ENCODE results near the gene KCNQ2. TPM values are rescaled to one million over a fixed set of nuclear protein-coding genes. Genes with fewer than 3 reads are reported as not detected.

KCNQ2 gene
- total RNA-seq, 2 donors from 2014 or later = 1.8 to 3.0 TPM

DNA sequence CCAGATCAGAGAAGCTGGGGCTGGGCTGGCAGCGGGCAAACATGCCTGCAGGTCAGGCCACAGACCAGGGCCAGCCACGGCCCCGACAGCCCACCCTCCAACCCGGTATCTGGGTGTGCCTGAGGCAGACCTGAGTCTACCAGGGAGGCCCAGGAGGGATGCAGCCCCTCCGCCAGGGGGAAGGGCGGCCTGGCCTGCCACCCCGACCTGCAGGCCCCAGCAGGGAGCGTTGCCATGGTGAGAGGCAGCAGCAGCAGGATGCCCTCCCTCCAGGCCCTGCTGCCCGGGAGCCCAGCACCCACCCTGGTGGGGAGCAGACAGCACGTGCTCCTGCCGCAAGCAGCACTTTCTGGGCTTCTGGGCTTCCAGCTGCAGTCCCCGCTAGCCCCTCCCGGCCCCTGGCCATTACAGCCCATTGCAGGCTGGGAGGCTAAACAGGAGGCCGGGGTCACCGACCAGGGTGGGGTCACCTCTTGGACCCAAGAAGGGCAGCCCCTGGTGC lies 30.3 kb upstream of the KCNQ2 start:
- 61% methylated on average over 11 of the region's 15 CpGs; no CpG with 5 or more reads in 1 of the 2 donors for WGBS, 2 donors
- Histone ChIP-seq H3K4me3 (no peak overlapping the region), H3K27me3 (peaks cover 0 to 5% of the 10 kb centered on the region in 2 donors), H3K9me3 (peaks cover 0 to 13% (median 0%) of the 10 kb centered on the region in 3 donors), H3K27ac (no peak overlapping the region), H3K4me1 (peaks cover 16% of the 10 kb centered on the region), H3K36me3 (replicated peaks in 1 of 2; ENCODE audit: insufficient read depth in 1 of 2, low read depth in 2 of 2) (no peaks in the 10 kb centered on the region)
- TF ChIP-seq, protein P1, sequence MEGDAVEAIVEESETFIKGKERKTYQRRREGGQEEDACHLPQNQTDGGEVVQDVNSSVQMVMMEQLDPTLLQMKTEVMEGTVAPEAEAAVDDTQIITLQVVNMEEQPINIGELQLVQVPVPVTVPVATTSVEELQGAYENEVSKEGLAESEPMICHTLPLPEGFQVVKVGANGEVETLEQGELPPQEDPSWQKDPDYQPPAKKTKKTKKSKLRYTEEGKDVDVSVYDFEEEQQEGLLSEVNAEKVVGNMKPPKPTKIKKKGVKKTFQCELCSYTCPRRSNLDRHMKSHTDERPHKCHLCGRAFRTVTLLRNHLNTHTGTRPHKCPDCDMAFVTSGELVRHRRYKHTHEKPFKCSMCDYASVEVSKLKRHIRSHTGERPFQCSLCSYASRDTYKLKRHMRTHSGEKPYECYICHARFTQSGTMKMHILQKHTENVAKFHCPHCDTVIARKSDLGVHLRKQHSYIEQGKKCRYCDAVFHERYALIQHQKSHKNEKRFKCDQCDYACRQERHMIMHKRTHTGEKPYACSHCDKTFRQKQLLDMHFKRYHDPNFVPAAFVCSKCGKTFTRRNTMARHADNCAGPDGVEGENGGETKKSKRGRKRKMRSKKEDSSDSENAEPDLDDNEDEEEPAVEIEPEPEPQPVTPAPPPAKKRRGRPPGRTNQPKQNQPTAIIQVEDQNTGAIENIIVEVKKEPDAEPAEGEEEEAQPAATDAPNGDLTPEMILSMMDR (IDR thresholded peaks at IDR 0.05) = no peak
- no peak for TF ChIP-seq POLR2A (IDR thresholded peaks at IDR 0.05)
- ATAC-seq (no peak), DNase-seq (peak in 1 of 4 donors; percentile 16)
- intact Hi-C loops (cut with DNase I) = no loop called here

DNA sequence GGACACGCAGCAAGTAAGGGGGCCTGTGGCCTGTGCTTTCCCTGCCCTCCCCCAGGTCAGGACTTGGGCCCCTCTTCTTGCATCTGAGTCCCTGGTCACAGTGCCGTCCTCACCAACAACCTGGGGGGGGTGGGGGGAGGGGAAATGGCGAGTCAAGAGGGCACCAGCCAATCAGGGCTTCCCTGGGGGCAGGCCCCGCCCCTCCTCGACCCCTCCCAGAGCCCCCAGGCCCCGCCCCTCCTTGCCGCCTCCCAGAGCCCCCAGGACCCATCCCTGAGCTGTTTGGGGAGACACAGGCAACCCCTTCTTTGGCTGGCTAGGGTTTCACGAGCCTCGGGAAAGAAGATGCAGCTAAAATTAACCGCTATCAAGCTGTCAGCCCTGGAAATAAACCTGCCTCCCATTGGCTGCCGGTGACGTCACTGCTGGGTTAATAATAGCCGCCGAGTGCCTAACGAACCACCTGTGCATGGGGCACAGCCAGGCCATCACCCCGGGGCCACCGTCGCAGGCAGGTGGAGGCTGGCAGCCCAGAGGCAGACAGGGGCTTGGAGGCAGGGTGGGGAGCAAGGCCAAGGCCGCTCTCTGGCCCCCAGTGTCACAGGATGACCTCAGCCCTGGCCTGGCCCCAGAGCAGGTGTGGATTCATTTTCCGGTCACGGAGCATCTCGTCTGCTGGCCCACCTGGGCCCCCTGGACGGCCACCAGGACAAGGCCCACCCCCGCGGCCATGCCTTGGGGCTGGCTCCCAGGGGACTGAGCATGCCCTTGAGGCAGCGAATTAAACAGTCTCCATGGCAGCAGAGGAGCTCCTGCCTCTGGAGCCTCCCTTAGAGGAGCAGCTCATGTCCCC lies 29.6 kb upstream of the KCNQ2 start:
- Histone ChIP-seq H3K4me1 (peaks cover 17% of the 10 kb centered on the region), H3K9me3 (peaks cover 0 to 13% (median 0%) of the 10 kb centered on the region in 3 donors), H3K36me3 (replicated peaks in 1 of 2; ENCODE audit: insufficient read depth in 1 of 2, low read depth in 2 of 2) (no peaks in the 10 kb centered on the region), H3K27ac (no peak overlapping the region), H3K27me3 (peaks cover 0 to 9% of the 10 kb centered on the region in 2 donors), H3K4me3 (no peak overlapping the region)
- no peak for TF ChIP-seq POLR2A (IDR thresholded peaks at IDR 0.05)
- TF ChIP-seq, protein P1 (IDR thresholded peaks at IDR 0.05) = no peak
- DNase-seq (peak in 3 of 4 donors; percentile 45 to 62 (median 58)), ATAC-seq (no peak)
- 16 to 30% methylated on average over 16 to 26 of the region's 26 CpGs for WGBS, 2 donors
- intact Hi-C loops (cut with DNase I) = no loop called here

DNA sequence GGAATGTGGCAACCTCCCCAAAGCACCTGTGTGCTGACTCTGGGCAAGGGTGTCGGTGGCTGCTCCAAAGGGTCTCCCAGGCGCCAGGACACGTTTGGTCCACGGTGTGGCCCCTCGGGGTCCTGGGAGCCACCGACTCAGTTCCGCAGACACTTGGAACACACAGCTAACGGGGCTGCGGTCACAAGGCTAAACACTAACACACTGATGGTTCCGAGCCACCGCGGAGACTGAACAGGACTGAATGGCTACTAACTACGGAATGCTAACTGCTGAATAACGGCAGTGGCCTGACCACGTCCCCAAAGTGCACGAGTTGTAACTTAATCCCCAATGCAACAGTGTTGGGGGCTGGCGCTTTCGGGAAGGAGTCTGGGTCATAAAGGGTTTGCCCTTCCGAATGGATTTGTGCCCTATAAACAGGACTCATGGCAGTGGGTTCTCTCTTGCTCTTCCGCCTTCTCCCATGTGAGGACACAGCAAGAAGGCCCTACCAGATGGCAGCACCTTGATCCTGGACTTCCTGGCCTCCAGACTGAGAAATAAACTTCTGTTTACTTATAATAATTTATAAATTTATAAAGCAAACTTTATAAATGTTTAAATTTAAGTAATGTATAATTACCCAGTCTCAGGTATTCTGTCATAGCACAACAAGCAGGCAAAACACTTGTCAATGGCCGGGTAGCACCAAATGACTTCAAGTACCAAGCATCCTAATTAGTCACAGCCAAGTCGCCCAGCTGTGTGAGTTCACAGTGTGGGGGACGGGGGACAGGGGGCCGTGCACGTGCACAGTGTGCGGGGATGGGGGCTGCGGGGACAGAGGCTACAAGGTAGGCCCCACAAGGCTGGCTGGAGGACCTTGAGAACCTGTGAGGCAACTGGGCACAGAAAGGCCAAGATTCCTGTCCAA lies 28.7 kb upstream of the KCNQ2 start:
- Histone ChIP-seq H3K4me3 (no peak overlapping the region), H3K36me3 (replicated peaks in 1 of 2; ENCODE audit: insufficient read depth in 1 of 2, low read depth in 2 of 2) (no peaks in the 10 kb centered on the region), H3K4me1 (peaks cover 26% of the 10 kb centered on the region), H3K9me3 (peaks cover 0 to 13% (median 0%) of the 10 kb centered on the region in 3 donors), H3K27me3 (peaks cover 0 to 11% of the 10 kb centered on the region in 2 donors), H3K27ac (no peak overlapping the region)
- intact Hi-C loops (cut with DNase I) = no loop called here
- TF ChIP-seq POLR2A (IDR thresholded peaks at IDR 0.05) = no peak
- TF ChIP-seq, protein P1 (IDR thresholded peaks at IDR 0.05) = no peak
- ATAC-seq (no peak), DNase-seq (no peak)
- WGBS, 2 donors = 70 to 73% methylated on average over 22 to 27 of the region's 27 CpGs

DNA sequence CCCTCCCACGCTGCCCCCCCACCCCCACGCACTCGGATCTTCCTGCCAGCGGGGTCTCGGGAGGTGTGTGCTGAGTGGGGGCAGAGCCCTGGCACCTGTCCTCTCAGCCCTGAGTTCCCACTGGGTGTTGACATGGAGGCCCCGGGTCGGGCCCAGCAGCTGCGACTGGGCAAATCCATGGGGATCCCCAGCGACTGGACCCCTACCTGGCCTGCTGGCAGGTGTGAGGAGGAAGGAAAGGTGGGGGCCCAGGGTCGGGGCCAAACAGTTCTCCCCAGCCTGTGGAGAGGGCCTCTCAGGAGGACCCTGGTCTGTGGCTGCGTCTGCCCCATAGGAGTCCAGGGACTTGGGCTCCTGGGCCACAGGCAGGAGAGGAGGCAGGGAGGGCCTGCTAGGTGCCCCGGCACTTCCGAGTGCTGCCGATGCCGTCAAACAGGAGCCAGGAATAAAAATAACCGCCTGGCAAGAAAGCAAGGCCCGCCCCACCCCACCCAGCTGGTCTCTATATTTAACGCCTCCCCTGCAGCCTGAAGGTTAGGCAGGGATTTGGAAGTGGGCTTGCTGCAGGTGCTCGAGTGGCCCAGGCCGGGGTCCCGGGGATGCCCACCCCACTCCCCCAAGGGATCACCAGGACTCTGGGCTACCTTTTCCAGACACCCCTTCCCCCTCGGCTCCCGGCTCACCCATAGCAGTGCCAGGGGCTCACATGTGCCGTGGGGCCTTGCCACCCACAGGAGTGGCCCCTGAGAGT lies 27.9 kb upstream of the KCNQ2 start:
- no peak for ATAC-seq
- TF ChIP-seq, protein P1 (IDR thresholded peaks at IDR 0.05) = no peak
- no peak for TF ChIP-seq POLR2A (IDR thresholded peaks at IDR 0.05)
- Histone ChIP-seq H3K36me3 (replicated peaks in 1 of 2; ENCODE audit: insufficient read depth in 1 of 2, low read depth in 2 of 2) (no peaks in the 10 kb centered on the region), H3K27ac (no peak overlapping the region), H3K4me3 (no peak overlapping the region), H3K9me3 (peaks cover 0 to 9% (median 0%) of the 10 kb centered on the region in 3 donors), H3K27me3 (peaks cover 0 to 6% of the 10 kb centered on the region in 2 donors), H3K4me1 (peaks cover 30% of the 10 kb centered on the region)
- 83 to 96% methylated on average over 5 to 23 of the region's 24 CpGs for WGBS, 2 donors
- DNase-seq = no peak
- intact Hi-C loops (cut with DNase I) = no loop called here
